ENCODE measurements around the gene TLNRD1.
A peak's percentile ranks its signal among the peaks of the same experiment; 100 is the strongest.

The TLNRD1 gene

GRCh38 chr15:81002331-81003096, 1.8 kb downstream of the TLNRD1 start:
- H3K27ac ChIP-seq (ENCODE audit: low read depth, low read length), result no peak overlapping the region
- H3K9me3 ChIP-seq (ENCODE audit: control insufficient read depth, insufficient read depth, low read depth, low read length), result no peaks in the 10 kb centered on the region
- peaks cover 2% of the 10 kb centered on the region; the same call in 1 of the 2 replicates for H3K27me3 ChIP-seq (ENCODE audit: control insufficient read depth, insufficient read depth, low read length)
- peak overlapping the region; percentile 31 for H3K9ac ChIP-seq (ENCODE audit: low read length)
- H3K36me3 ChIP-seq (ENCODE audit: control insufficient read depth, insufficient read depth, low read length), result peaks cover 8% of the 10 kb centered on the region; the same call in 1 of the 2 replicates
- H3K4me1 ChIP-seq (ENCODE audit: control insufficient read depth, insufficient read depth, low read length), result peaks cover 14% of the 10 kb centered on the region; the same call in 1 of the 2 replicates
- peak overlapping the region; percentile 78 for H3K4me3 ChIP-seq (ENCODE audit: low read depth, low read length)

DNA sequence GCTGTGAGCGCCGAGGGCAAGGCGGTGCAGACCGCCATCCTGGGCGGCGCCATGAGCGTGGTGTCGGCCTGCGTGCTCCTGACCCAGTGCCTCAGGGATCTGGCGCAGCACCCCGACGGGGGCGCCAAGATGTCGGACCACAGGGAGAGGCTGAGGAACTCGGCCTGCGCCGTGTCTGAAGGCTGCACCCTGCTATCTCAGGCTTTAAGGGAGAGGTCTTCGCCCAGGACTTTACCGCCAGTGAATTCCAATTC, 2.3 kb downstream of the TLNRD1 start:
- Histone ChIP-seq H3K27ac (ENCODE audit: low read depth, low read length) (no peak overlapping the region), H3K4me3 (ENCODE audit: low read depth, low read length) (peak overlapping the region; percentile 78; the same call in 1 of the 2 replicates), H3K4me1 (ENCODE audit: control insufficient read depth, insufficient read depth, low read length) (peaks cover 14% of the 10 kb centered on the region; the same call in 1 of the 2 replicates), H3K36me3 (ENCODE audit: control insufficient read depth, insufficient read depth, low read length) (peaks cover 8% of the 10 kb centered on the region; the same call in 1 of the 2 replicates), H3K27me3 (ENCODE audit: control insufficient read depth, insufficient read depth, low read length) (peaks cover 2% of the 10 kb centered on the region; the same call in 1 of the 2 replicates), H3K9ac (ENCODE audit: low read length) (no peak overlapping the region), H3K9me3 (ENCODE audit: control insufficient read depth, insufficient read depth, low read depth, low read length) (no peaks in the 10 kb centered on the region)

GRCh38 chr15:81006124-81006523, 5.4 kb downstream of the TLNRD1 start:
- Histone ChIP-seq H3K9ac (ENCODE audit: low read length) (no peak overlapping the region), H3K9me3 (ENCODE audit: control insufficient read depth, insufficient read depth, low read depth, low read length) (no peaks in the 10 kb centered on the region), H3K4me3 (ENCODE audit: low read depth, low read length) (no peak overlapping the region), H3K27ac (ENCODE audit: low read depth, low read length) (no peak overlapping the region), H3K4me1 (ENCODE audit: control insufficient read depth, insufficient read depth, low read length) (0 out of 2 replicates have a peak, but pooled peaks cover 5% of the 10 kb centered on the region), H3K27me3 (ENCODE audit: control insufficient read depth, insufficient read depth, low read length) (peaks cover 2% of the 10 kb centered on the region; the same call in 1 of the 2 replicates), H3K36me3 (ENCODE audit: control insufficient read depth, insufficient read depth, low read length) (peaks cover 8% of the 10 kb centered on the region; the same call in 1 of the 2 replicates)

DNA sequence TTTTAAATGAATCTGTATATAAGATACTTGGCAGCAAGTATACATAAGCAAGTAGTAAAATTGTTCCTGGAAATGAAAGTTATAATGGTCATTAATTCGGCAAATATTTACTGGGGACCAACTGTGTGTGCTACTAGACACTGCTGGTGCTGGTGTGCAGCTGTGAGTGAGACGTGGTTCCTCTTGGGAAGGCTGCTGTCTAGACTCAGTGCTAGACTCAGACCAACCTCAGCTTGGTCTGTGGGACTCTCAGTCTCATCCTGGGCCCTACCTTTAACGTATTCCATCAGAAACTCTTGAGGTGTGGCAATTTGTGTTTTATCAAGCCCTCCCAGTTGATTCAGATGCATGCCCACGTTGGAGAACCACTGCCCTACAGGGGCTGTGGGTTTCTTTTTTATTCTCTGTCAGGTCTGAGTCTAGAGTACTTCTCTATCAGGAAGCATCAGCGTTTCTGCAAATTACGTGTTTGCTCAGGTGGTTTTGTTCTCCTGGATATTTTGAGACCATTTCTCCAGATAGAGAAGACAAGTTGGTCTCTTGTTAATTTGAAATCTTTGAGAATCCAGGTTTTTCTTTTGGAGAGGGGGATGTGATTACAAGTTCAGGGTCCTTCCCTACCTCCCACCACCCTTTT, 6.8 kb downstream of the TLNRD1 start:
- Histone ChIP-seq H3K4me3 (ENCODE audit: low read depth, low read length) (no peak overlapping the region), H3K9me3 (ENCODE audit: control insufficient read depth, insufficient read depth, low read depth, low read length) (no peaks in the 10 kb centered on the region), H3K27ac (ENCODE audit: low read depth, low read length) (no peak overlapping the region), H3K27me3 (ENCODE audit: control insufficient read depth, insufficient read depth, low read length) (peaks cover 2% of the 10 kb centered on the region; the same call in 1 of the 2 replicates), H3K9ac (ENCODE audit: low read length) (no peak overlapping the region), H3K36me3 (ENCODE audit: control insufficient read depth, insufficient read depth, low read length) (peaks cover 8% of the 10 kb centered on the region; the same call in 1 of the 2 replicates), H3K4me1 (ENCODE audit: control insufficient read depth, insufficient read depth, low read length) (0 out of 2 replicates have a peak, but pooled peaks cover 5% of the 10 kb centered on the region)

GRCh38 chr15:81008312-81008711, 7.6 kb downstream of the TLNRD1 start:
- Histone ChIP-seq H3K4me1 (ENCODE audit: control insufficient read depth, insufficient read depth, low read length) (no peaks in the 10 kb centered on the region), H3K9ac (ENCODE audit: low read length) (no peak overlapping the region), H3K27me3 (ENCODE audit: control insufficient read depth, insufficient read depth, low read length) (no peaks in the 10 kb centered on the region), H3K36me3 (ENCODE audit: control insufficient read depth, insufficient read depth, low read length) (peaks cover 7% of the 10 kb centered on the region; the same call in 1 of the 2 replicates), H3K9me3 (ENCODE audit: control insufficient read depth, insufficient read depth, low read depth, low read length) (no peaks in the 10 kb centered on the region), H3K27ac (ENCODE audit: low read depth, low read length) (no peak overlapping the region), H3K4me3 (ENCODE audit: low read depth, low read length) (no peak overlapping the region)

DNA sequence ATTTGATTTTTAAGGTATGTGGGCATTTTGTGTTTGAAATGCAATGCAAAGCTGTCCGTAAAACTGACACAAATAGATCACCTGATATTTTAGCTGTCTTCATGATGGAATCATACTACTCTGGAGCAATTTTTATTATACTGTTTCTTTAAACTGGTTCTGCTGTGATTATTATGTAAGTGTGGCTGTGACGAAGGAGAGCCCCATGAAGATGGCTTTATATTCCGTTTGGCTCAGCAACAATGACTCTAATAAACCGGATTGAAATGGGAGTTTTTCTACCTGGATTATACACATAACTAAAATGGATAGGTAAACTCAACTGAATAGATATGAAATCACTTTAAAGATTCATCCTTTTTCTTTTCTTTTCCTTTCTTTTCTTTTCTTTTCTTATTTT, 9.4 kb downstream of the TLNRD1 start:
- Histone ChIP-seq H3K4me3 (ENCODE audit: low read depth, low read length) (no peak overlapping the region), H3K27ac (ENCODE audit: low read depth, low read length) (no peak overlapping the region), H3K27me3 (ENCODE audit: control insufficient read depth, insufficient read depth, low read length) (no peaks in the 10 kb centered on the region), H3K4me1 (ENCODE audit: control insufficient read depth, insufficient read depth, low read length) (no peaks in the 10 kb centered on the region), H3K9ac (ENCODE audit: low read length) (no peak overlapping the region), H3K9me3 (ENCODE audit: control insufficient read depth, insufficient read depth, low read depth, low read length) (no peaks in the 10 kb centered on the region), H3K36me3 (ENCODE audit: control insufficient read depth, insufficient read depth, low read length) (no peaks in the 10 kb centered on the region)

GRCh38 chr15:81011593-81011992, 10.9 kb downstream of the TLNRD1 start:
- Histone ChIP-seq H3K4me3 (ENCODE audit: low read depth, low read length) (no peak overlapping the region), H3K9ac (ENCODE audit: low read length) (no peak overlapping the region), H3K27me3 (ENCODE audit: control insufficient read depth, insufficient read depth, low read length) (no peaks in the 10 kb centered on the region), H3K4me1 (ENCODE audit: control insufficient read depth, insufficient read depth, low read length) (no peaks in the 10 kb centered on the region), H3K27ac (ENCODE audit: low read depth, low read length) (no peak overlapping the region), H3K9me3 (ENCODE audit: control insufficient read depth, insufficient read depth, low read depth, low read length) (no peaks in the 10 kb centered on the region), H3K36me3 (ENCODE audit: control insufficient read depth, insufficient read depth, low read length) (no peaks in the 10 kb centered on the region)

DNA sequence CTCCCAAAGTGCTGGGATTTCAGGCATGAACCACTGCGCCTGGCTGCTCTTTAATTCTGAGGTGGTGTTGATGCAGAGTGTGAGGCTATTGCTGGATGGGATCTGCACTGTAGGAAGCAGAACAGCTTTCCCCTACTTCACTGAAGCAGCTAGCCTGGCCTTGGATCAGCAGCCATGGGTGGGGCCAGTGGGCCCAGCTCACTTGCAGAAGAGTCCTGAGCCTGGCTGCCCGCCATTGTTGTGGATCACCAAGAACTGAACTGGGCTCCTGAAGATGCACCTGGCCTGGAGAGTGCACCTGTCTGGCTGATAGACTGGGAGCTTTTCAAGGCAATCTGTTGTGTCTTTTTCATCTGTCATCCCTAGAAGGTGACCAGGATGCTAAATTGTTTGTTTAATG, 11.9 kb downstream of the TLNRD1 start:
- H3K27me3 ChIP-seq (ENCODE audit: control insufficient read depth, insufficient read depth, low read length), result no peaks in the 10 kb centered on the region
- no peak overlapping the region for H3K27ac ChIP-seq (ENCODE audit: low read depth, low read length)
- H3K4me3 ChIP-seq (ENCODE audit: low read depth, low read length), result no peak overlapping the region
- no peaks in the 10 kb centered on the region for H3K9me3 ChIP-seq (ENCODE audit: control insufficient read depth, insufficient read depth, low read depth, low read length)
- no peaks in the 10 kb centered on the region for H3K36me3 ChIP-seq (ENCODE audit: control insufficient read depth, insufficient read depth, low read length)
- H3K4me1 ChIP-seq (ENCODE audit: control insufficient read depth, insufficient read depth, low read length), result no peaks in the 10 kb centered on the region
- H3K9ac ChIP-seq (ENCODE audit: low read length), result no peak overlapping the region

DNA sequence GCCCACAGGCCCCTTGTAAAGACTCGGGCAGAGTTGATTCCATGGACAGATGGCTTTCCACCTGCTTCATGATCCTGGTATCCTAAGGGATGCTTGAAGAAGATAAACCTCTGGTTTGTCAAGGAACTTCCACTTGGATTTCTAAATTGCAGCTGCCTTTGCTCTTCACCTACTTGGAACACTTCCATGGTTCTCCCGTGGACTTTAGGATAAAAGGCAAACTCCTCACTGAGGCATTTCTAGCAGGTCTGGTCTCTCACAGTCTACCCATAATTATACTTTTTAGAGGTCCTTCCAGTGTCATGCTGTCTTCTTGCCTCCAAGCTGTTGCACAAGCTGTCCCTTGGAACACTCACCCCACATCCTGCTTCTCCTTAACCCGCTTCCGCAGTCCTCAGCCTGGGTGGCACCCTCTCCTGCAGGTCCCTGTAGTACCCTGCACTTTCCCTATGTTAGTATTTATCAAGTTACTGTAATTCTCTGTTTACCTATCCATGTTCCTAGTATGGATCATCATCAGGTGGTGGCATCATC, 12.7 kb downstream of the TLNRD1 start:
- no peak overlapping the region for H3K9ac ChIP-seq (ENCODE audit: low read length)
- H3K27me3 ChIP-seq (ENCODE audit: control insufficient read depth, insufficient read depth, low read length), result no peaks in the 10 kb centered on the region
- H3K27ac ChIP-seq (ENCODE audit: low read depth, low read length), result no peak overlapping the region
- no peaks in the 10 kb centered on the region for H3K36me3 ChIP-seq (ENCODE audit: control insufficient read depth, insufficient read depth, low read length)
- H3K4me3 ChIP-seq (ENCODE audit: low read depth, low read length), result no peak overlapping the region
- H3K9me3 ChIP-seq (ENCODE audit: control insufficient read depth, insufficient read depth, low read depth, low read length), result no peaks in the 10 kb centered on the region
- H3K4me1 ChIP-seq (ENCODE audit: control insufficient read depth, insufficient read depth, low read length), result no peaks in the 10 kb centered on the region

DNA sequence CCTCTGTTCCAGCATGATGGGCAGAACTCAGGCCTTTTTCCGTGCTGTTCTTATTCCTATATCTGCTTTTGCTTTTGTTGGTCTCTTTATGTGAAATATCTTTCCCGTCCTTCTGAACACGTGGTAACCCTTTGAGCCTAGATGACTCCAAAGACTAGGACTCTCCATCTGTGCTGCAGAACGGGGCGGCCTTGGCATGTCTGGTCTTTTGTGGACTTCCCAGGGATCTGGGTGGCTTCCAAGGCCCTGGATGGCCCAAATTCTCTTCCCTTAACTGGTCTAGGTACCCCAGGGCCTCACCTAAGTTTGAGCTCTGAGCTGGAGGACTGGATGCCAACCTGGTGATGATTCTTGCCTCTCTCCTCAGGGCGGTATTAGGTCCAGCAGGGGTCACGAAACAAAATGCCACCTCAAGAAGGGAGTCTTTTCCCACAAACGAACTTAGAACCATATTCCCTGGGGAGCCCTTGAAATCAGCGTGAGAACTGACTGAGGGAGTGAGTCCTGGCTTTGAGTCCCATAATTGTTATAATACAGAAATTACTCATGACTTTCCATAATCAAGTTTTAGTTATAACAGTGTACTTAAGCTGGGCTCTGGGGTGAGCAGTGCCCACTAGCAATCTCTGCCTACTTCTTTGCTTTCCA, 13.8 kb downstream of the TLNRD1 start:
- no peaks in the 10 kb centered on the region for H3K9me3 ChIP-seq (ENCODE audit: control insufficient read depth, insufficient read depth, low read depth, low read length)
- H3K27me3 ChIP-seq (ENCODE audit: control insufficient read depth, insufficient read depth, low read length), result no peaks in the 10 kb centered on the region
- no peaks in the 10 kb centered on the region for H3K4me1 ChIP-seq (ENCODE audit: control insufficient read depth, insufficient read depth, low read length)
- H3K4me3 ChIP-seq (ENCODE audit: low read depth, low read length), result no peak overlapping the region
- H3K9ac ChIP-seq (ENCODE audit: low read length), result no peak overlapping the region
- no peak overlapping the region for H3K27ac ChIP-seq (ENCODE audit: low read depth, low read length)
- H3K36me3 ChIP-seq (ENCODE audit: control insufficient read depth, insufficient read depth, low read length), result no peaks in the 10 kb centered on the region
